Measurements from ENCODE around the gene AURKB.

The AURKB gene

DNA sequence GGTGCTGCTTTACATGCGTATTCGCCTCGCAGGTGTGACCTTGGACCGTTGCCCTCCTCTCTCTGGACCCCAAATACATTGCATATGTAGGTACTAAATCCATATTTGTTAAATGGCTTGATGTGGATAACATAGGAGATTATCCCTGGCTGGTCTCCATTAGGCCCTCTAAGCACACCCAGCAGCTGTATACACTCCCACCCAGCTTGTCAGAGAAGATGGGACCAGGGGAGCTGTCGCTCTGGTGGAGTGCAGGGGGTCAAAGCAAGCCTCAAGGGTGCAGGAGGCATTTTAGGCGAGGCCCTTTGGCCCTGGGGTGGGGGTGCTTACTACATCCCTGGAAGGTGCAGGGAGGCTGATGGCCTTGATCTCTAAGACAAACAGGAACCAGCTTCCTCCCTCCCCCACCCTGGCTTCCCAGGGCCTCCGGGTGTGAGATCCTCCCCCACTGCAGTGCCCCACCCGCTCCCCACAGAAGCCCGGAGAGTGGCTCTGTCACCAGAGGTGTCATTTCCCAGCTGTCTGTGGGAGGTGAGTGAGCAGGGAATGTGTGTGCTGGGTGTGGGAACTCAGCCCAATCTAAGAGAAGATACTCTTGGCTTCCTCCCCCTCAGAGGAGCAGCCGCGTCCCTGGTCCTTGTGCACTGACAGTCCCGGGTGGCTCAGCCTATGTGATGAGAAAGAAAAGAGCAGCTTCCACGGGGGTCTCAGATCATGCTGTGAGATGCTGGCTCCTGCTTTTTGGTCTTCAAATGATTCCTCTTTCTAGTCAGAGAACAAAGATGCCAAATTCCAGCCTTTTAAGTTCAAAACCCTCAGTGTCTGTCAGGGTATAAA is 46.2 kb downstream of the AURKB start:
- H3K9ac ChIP-seq (ENCODE audit: low read depth, low read length), result peak overlapping the region; percentile 70; the same call in 1 of the 2 replicates
- no peaks in the 10 kb centered on the region for H3K9me3 ChIP-seq (ENCODE audit: control insufficient read depth, insufficient read depth, low read length)
- peaks cover 15% of the 10 kb centered on the region for H3K4me1 ChIP-seq (ENCODE audit: insufficient read depth, low read length)
- peaks cover 12% of the 10 kb centered on the region for H3K36me3 ChIP-seq (ENCODE audit: insufficient read depth, low read length)

GRCh38 chr17:8162997-8163977 is 47.1 kb downstream of the AURKB start:
- Histone ChIP-seq H3K36me3 (ENCODE audit: insufficient read depth, low read length) (peaks cover 12% of the 10 kb centered on the region), H3K4me1 (ENCODE audit: insufficient read depth, low read length) (peaks cover 15% of the 10 kb centered on the region), H3K9me3 (ENCODE audit: control insufficient read depth, insufficient read depth, low read length) (no peaks in the 10 kb centered on the region), H3K9ac (ENCODE audit: low read depth, low read length) (peak overlapping the region; percentile 70)

GRCh38 chr17:8162233-8162996 is 48.0 kb downstream of the AURKB start, which contains the start of gene VAMP2:
TSS of gene VAMP2 (minus strand) at chr17:8162948. CDS start at chr17:8162879, 69 bp downstream.
- Histone ChIP-seq H3K9ac (ENCODE audit: low read depth, low read length) (peak within 1 kb of the TSS; percentile 79), H3K4me1 (ENCODE audit: insufficient read depth, low read length) (peaks cover 15% of the 10 kb centered on the region), H3K9me3 (ENCODE audit: control insufficient read depth, insufficient read depth, low read length) (no peaks in the 10 kb centered on the region), H3K36me3 (ENCODE audit: insufficient read depth, low read length) (peaks cover 12% of the 10 kb centered on the region)

DNA sequence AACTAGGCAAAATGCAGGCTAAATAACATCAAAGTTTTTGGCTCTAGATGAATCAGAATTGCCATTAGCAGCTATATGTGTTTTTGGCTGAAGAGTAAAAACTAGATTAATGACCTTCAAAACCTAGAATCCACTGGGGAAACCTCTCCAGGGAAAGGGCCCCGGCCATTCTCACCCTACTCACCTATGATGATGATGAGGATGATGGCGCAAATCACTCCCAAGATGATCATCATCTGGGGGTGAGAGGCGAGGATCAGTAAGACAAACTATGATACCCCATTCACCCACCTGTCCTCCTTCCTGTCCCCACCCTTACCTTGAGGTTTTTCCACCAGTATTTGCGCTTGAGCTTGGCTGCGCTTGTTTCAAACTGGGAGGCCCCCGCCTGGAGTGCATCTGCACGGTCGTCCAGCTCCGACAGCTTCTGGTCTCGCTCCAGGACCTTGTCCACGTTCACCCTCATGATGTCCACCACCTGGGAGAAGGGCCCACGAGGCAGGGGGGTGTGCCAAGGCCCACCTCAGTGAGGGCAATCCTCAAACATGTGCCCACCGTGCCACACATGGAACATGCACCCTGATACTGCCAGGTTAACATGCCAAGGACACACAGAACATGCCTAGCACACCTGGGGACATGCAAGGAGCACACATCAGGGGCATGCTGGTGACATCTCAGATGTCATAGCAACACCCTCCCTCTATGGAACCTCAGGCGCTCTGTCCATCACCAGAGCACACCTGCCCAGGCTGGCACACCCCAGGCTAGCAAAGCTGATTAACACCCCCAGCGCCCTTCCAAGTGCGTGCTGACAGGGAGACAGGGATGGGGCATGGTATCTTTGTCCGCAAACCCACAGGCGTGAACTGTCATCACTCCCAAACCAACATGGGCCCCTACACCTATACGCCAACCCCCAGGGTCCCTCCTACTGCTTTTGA is 48.8 kb downstream of the AURKB start:
- Histone ChIP-seq H3K4me1 (ENCODE audit: insufficient read depth, low read length) (peaks cover 15% of the 10 kb centered on the region), H3K9me3 (ENCODE audit: control insufficient read depth, insufficient read depth, low read length) (no peaks in the 10 kb centered on the region), H3K9ac (ENCODE audit: low read depth, low read length) (peak overlapping the region; percentile 79), H3K36me3 (ENCODE audit: insufficient read depth, low read length) (peaks cover 12% of the 10 kb centered on the region)

GRCh38 chr17:8160741-8161221 is 49.6 kb downstream of the AURKB start:
- no peak overlapping the region for H3K9ac ChIP-seq (ENCODE audit: low read depth, low read length)
- H3K4me1 ChIP-seq (ENCODE audit: insufficient read depth, low read length), result peaks cover 15% of the 10 kb centered on the region
- H3K9me3 ChIP-seq (ENCODE audit: control insufficient read depth, insufficient read depth, low read length), result no peaks in the 10 kb centered on the region
- peaks cover 12% of the 10 kb centered on the region for H3K36me3 ChIP-seq (ENCODE audit: insufficient read depth, low read length)

DNA sequence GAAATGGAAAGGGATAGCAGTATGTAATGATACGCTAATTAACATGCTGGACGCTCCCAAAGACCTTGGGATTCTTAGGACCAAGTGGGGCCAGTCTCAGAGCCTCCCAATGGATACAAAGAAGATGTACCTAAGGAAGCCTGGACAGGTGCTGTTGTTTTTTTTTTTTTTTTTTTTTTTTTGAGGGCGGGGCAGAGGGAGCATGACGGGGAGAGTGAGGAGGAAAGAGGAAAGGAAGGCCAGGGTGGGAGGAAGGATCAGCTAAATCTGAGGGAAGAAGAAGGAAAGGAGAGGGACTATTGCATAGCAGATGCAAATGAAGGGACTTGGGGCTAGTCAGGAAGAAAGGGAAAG is 50.2 kb downstream of the AURKB start:
- Histone ChIP-seq H3K36me3 (ENCODE audit: insufficient read depth, low read length) (peaks cover 12% of the 10 kb centered on the region), H3K4me1 (ENCODE audit: insufficient read depth, low read length) (peaks cover 19% of the 10 kb centered on the region), H3K9ac (ENCODE audit: low read depth, low read length) (no peak overlapping the region), H3K9me3 (ENCODE audit: control insufficient read depth, insufficient read depth, low read length) (no peaks in the 10 kb centered on the region)

DNA sequence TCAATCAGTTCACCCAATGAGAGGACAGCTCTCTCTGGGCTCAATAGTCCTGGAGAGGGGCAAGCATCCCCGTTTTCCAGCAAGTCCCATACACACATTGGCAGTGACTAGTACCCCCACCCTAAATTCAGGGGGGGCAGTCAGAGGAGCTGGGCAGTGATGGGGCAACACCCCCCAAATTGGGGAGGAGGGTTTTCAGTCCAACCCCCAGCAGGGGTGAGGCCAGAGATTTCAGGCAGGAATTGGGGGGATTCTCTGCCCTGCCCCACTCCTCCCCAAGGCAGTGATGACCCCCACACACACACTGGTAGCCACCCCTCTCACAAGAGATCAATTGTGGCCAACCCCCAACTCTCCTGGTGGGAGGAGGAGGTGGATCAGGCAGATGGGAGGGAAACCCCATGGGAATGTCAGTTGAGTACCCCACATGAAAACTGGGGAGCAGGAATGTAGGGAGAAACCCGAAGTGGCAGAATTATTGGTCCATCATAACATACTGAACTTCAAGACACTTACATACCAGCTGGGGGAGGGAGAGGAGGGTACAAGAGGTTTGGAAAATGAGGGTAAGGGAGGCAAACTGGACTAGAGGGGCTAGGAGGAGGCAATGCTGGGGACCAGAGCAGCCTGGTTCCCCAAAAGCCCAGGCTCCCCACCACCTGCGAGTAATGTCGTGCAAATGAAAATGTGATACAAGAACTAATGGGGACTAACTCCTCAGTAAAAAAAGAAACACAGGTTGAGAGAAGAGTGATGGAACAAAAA is 50.7 kb downstream of the AURKB start:
- Histone ChIP-seq H3K9ac (ENCODE audit: low read depth, low read length) (no peak overlapping the region), H3K4me1 (ENCODE audit: insufficient read depth, low read length) (peaks cover 19% of the 10 kb centered on the region), H3K9me3 (ENCODE audit: control insufficient read depth, insufficient read depth, low read length) (no peaks in the 10 kb centered on the region), H3K36me3 (ENCODE audit: insufficient read depth, low read length) (peaks cover 12% of the 10 kb centered on the region)

DNA sequence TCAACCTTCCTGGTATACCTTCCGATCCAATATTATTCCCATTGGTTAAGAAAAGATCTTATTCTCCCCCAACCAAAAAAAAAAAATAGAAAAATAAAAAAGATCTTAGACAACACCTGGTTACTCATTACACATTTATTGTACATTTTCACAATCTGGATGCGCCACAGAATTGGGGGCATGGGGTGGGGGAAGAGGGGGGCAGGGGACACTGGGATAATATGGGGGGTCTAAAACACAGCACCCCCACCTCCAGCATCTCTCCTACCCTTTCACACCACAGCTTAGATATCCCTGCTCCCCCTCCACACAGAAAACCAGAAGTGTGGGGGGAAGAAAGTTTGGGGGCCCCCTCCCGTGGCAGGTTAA is 51.4 kb downstream of the AURKB start:
- no peak overlapping the region for H3K9ac ChIP-seq (ENCODE audit: low read depth, low read length)
- no peaks in the 10 kb centered on the region for H3K9me3 ChIP-seq (ENCODE audit: control insufficient read depth, insufficient read depth, low read length)
- peaks cover 14% of the 10 kb centered on the region for H3K4me1 ChIP-seq (ENCODE audit: insufficient read depth, low read length)
- peaks cover 12% of the 10 kb centered on the region for H3K36me3 ChIP-seq (ENCODE audit: insufficient read depth, low read length)

- H3K4me1 ChIP-seq (ENCODE audit: insufficient read depth, low read length), result peaks cover 11% of the 10 kb centered on the region
- no peak overlapping the region for H3K9ac ChIP-seq (ENCODE audit: low read depth, low read length)
- H3K36me3 ChIP-seq (ENCODE audit: insufficient read depth, low read length), result peaks cover 12% of the 10 kb centered on the region
- no peaks in the 10 kb centered on the region for H3K9me3 ChIP-seq (ENCODE audit: control insufficient read depth, insufficient read depth, low read length)
Observed at GRCh38 chr17:8158267-8159031, 51.9 kb downstream of the AURKB start.

GRCh38 chr17:8156246-8156992 is 54.0 kb downstream of the AURKB start:
- Histone ChIP-seq H3K4me1 (ENCODE audit: insufficient read depth, low read length) (peaks cover 17% of the 10 kb centered on the region), H3K9me3 (ENCODE audit: control insufficient read depth, insufficient read depth, low read length) (no peaks in the 10 kb centered on the region), H3K36me3 (ENCODE audit: insufficient read depth, low read length) (peaks cover 12% of the 10 kb centered on the region), H3K9ac (ENCODE audit: low read depth, low read length) (peak overlapping the region; percentile 80)

DNA sequence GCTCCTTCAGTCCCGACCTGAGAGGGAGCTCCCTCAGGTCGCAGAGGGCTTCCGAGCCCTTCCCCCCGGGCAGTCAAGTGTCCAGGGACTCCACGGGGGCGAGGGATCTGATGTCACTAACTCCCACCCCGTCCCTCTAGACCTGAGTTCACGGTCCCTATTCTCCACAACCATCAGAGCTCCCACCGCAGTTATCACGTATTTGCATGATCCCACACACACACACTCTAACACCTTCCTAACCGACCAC is 54.5 kb downstream of the AURKB start:
- Histone ChIP-seq H3K9me3 (ENCODE audit: control insufficient read depth, insufficient read depth, low read length) (no peaks in the 10 kb centered on the region), H3K9ac (ENCODE audit: low read depth, low read length) (peak overlapping the region; percentile 80), H3K4me1 (ENCODE audit: insufficient read depth, low read length) (peaks cover 17% of the 10 kb centered on the region), H3K36me3 (ENCODE audit: insufficient read depth, low read length) (peaks cover 7% of the 10 kb centered on the region)
